CD14-positive monocyte (primary cell): ENCODE results near the gene ACRBP. TPM values are rescaled to one million over a fixed set of nuclear protein-coding genes. Genes with fewer than 3 reads are reported as not detected.

Experiments
- DNase-seq, 3 donors: peaks; one replicate each; pipeline ENCODE4 v3.0.0-alpha.2; 2011 to 2022
- H2AFZ ChIP-seq: 2 replicates; pipeline ENCODE4 v1.6.0; 2012; ENCODE audit warnings: mild to moderate bottlenecking, low read depth, low read length, inconsistent platforms; ENCODE audit not compliant: insufficient read depth, poor library complexity, severe bottlenecking
- H3K27ac ChIP-seq, 2 donors: 1 replicate in 1 of 2; 2 replicates in 1 of 2; pipeline ENCODE4 v1.5.1; 2012 to 2013; ENCODE audit warnings: low read length in 2 of 2, control low read depth in 1 of 2, inconsistent platforms in 1 of 2, low read depth in 1 of 2, mild to moderate bottlenecking in 1 of 2
- H3K27me3 ChIP-seq, 2 donors: one replicate each; pipeline versions ENCODE4 v1.6.0 to v1.6.1; 2011 to 2013; ENCODE audit warnings: low read length in 2 of 2; ENCODE audit not compliant: control insufficient read depth in 2 of 2, insufficient read depth in 2 of 2
- H3K36me3 ChIP-seq, 2 donors: replicated peaks in 1 of 2; 1 replicate in 1 of 2; 2 replicates in 1 of 2; pipeline versions ENCODE4 v1.5.1 to v1.6.1; 2012 to 2013; ENCODE audit warnings: low read length in 2 of 2, control low read depth in 1 of 2, inconsistent platforms in 1 of 2, mild to moderate bottlenecking in 1 of 2; ENCODE audit not compliant: insufficient read depth in 2 of 2, control insufficient read depth in 1 of 2
- H3K4me1 ChIP-seq, 2 donors: 1 replicate in 1 of 2; 2 replicates in 1 of 2; pipeline versions ENCODE4 v1.5.1 to v1.6.1; 2012 to 2013; ENCODE audit warnings: low read length in 2 of 2, control low read depth in 1 of 2, inconsistent platforms in 1 of 2, mild to moderate bottlenecking in 1 of 2, moderate library complexity in 1 of 2; ENCODE audit not compliant: insufficient read depth in 2 of 2, control insufficient read depth in 1 of 2
- H3K4me2 ChIP-seq: replicated peaks from 2 replicates; pipeline ENCODE3; 2012; ENCODE audit warnings: low read length, moderate library complexity, mild to moderate bottlenecking; ENCODE audit not compliant: poor library complexity, severe bottlenecking; ENCODE audit errors: extremely low read depth
- H3K4me3 ChIP-seq, 3 experiments: fragments of 200-600 bp in 1 of 3; sonication (generic) in 1 of 3; replicated peaks in 1 of 3; 1 replicate in 2 of 3; 2 replicates in 1 of 3; pipeline ENCODE4 v1.5.1; 2011 to 2013; ENCODE audit warnings: low read length in 3 of 3, mild to moderate bottlenecking in 3 of 3, control low read depth in 2 of 3, low read depth in 2 of 3, inconsistent platforms in 1 of 3, moderate library complexity in 1 of 3
- H3K79me2 ChIP-seq: 2 replicates; pipeline ENCODE4 v1.6.0; 2012; ENCODE audit warnings: mild to moderate bottlenecking, control low read depth, inconsistent platforms, low read length, moderate library complexity; ENCODE audit not compliant: insufficient read depth
- H3K9ac ChIP-seq: 2 replicates; pipeline ENCODE4 v1.6.0; 2017; ENCODE audit warnings: low read length, mild to moderate bottlenecking; ENCODE audit not compliant: insufficient read depth, poor library complexity, severe bottlenecking
- H3K9me3 ChIP-seq, 2 donors: replicated peaks in 1 of 2; 1 replicate in 1 of 2; 2 replicates in 1 of 2; pipeline versions ENCODE4 v1.5.1 to v1.6.1; 2012 to 2013; ENCODE audit warnings: low read length in 2 of 2, control low read depth in 1 of 2; ENCODE audit not compliant: control insufficient read depth in 1 of 2, insufficient read depth in 1 of 2
- H4K20me1 ChIP-seq: 2 replicates; pipeline ENCODE4 v1.6.0; 2012; ENCODE audit warnings: mild to moderate bottlenecking, low read length, control low read depth, moderate library complexity; ENCODE audit not compliant: insufficient read depth
- H3K27ac Mint-ChIP-seq, 7 donors: one replicate each; pipeline ENCODE4 v1.8.0; 2020; ENCODE audit warnings: mild to moderate bottlenecking in 7 of 7, mixed read lengths in 7 of 7, moderate library complexity in 6 of 7, inconsistent platforms in 2 of 7
- H3K27me3 Mint-ChIP-seq, 3 donors: one replicate each; pipeline ENCODE4 v1.8.0; 2021 to 2022; ENCODE audit warnings: low read depth in 3 of 3, mild to moderate bottlenecking in 3 of 3, mixed read lengths in 3 of 3, moderate library complexity in 3 of 3, inconsistent platforms in 1 of 3
- H3K36me3 Mint-ChIP-seq, 2 donors: one replicate each; pipeline ENCODE4 v1.8.0; 2020; ENCODE audit warnings: mixed read lengths in 2 of 2, inconsistent platforms in 1 of 2, mild to moderate bottlenecking in 1 of 2
- H3K4me1 Mint-ChIP-seq: one replicate; pipeline ENCODE4 v1.8.0; 2020; ENCODE audit warnings: mild to moderate bottlenecking, mixed read lengths
- H3K4me3 Mint-ChIP-seq, 2 donors: one replicate each; pipeline ENCODE4 v1.8.0; 2020; ENCODE audit warnings: mild to moderate bottlenecking in 2 of 2, mixed read lengths in 2 of 2, moderate library complexity in 1 of 2
- H3K9me3 Mint-ChIP-seq, 7 donors: one replicate each; pipeline ENCODE4 v1.8.0; 2020 to 2022; ENCODE audit warnings: mixed read lengths in 7 of 7, mild to moderate bottlenecking in 6 of 7, moderate library complexity in 6 of 7, inconsistent platforms in 2 of 7
- CTCF ChIP-seq: fragments of 200-600 bp; IDR thresholded peaks from one replicate; pipeline ENCODE4 v1.8.0; 2022; ENCODE audit warnings: antibody characterized with exemption, mild to moderate bottlenecking
- WGBS: methylation state at CpG from one replicate; pipeline ENCODE4 v1.1.5; 2013; ENCODE audit warnings: missing lambda C conversion rate; ENCODE audit not compliant: insufficient coverage; 5-methylcytosine and 5-hydroxymethylcytosine counted together
- intact Hi-C, 2 donors: fragments of 100-400 bp; cut with micrococcal nuclease; formaldehyde crosslinking; loops; one replicate each; pipeline versions ENCODE4 v1.15.0 to v1.15.1; 2023
- polyA plus RNA-seq, 3 donors: library from polyadenylated mRNA; depleted of rRNA in 1 of 3; unstranded in 2 of 3; stranded (reverse) in 1 of 3; fragments of 300-500 nt in 2 of 3; fragments of >200 nt in 1 of 3; fragmentation: Illumina TruSeq in 2 of 3; gene quantifications; 1 replicate in 2 of 3; 2 replicates in 1 of 3; pipeline ENCODE4 v1.2.3, GENCODE V29; 2012 to 2021

Gene ACRBP
- polyA plus RNA-seq, 3 donors: 10.2 to 28.3 (median 10.3) TPM

GRCh38 chr12:6688999-6689882 lies 42.0 kb upstream of the ACRBP start, which contains the start of gene ZNF384:
Gene ZNF384 (minus strand): TSS chr12:6689375. CDS start chr12:6679520, 9,855 bp downstream.
- Histone ChIP-seq H3K27me3 (no peaks in the 10 kb centered on the region), H4K20me1 (peaks cover 21% of the 10 kb centered on the region), H3K36me3 (peaks cover 6 to 18% of the 10 kb centered on the region in 2 donors), H2AFZ (peak within 1 kb of the TSS; percentile 80), H3K27ac (peak within 1 kb of the TSS; percentile 84 to 95), H3K4me3 (peak within 1 kb of the TSS; percentile 69 to 95 (median 82)), H3K9ac (peak within 1 kb of the TSS; percentile 95), H3K4me2 (peak within 1 kb of the TSS; percentile 83), H3K79me2 (peaks cover 66% of the 10 kb centered on the region), H3K9me3 (no peaks in the 10 kb centered on the region), H3K4me1 (peaks cover 36 to 41% of the 10 kb centered on the region in 2 donors)
- Mint-ChIP-seq H3K27me3 (peaks cover 3 to 6% (median 3%) of the 10 kb centered on the region in 3 donors), H3K4me3 (peak within 1 kb of the TSS; percentile 87 to 93), H3K27ac (peak within 1 kb of the TSS; percentile 93 to 98 (median 96)), H3K4me1 (peaks cover 62% of the 10 kb centered on the region), H3K36me3 (peaks cover 26 to 28% of the 10 kb centered on the region in 2 donors), H3K9me3 (no peaks in the 10 kb centered on the region)
- intact Hi-C loops: loop anchor here (1.0 to 10.0 kb wide), 3 partner anchors 26 to 124 kb away; partner anchors contain the start of genes ING4 (in 2 of the 2) and NOP2 (in 1 of the 2)
- WGBS: 0% methylated on average over 49 of the region's 72 CpGs
- no peak for TF ChIP-seq CTCF
- peak; percentile 99 to 100 (median 99) for DNase-seq

- H3K79me2 ChIP-seq: peaks cover 73% of the 10 kb centered on the region
Measured at GRCh38 chr12:6688543-6688998, 41.3 kb upstream of the ACRBP start.

More at GRCh38 chr12:6688543-6688998, 41.3 kb upstream of the ACRBP start:
- Mint-ChIP-seq H3K27me3 (peaks cover 1 to 3% (median 2%) of the 10 kb centered on the region in 3 donors), H3K36me3 (peaks cover 26 to 32% of the 10 kb centered on the region in 2 donors), H3K4me3 (peak overlapping the region; percentile 87 to 93), H3K4me1 (peaks cover 62% of the 10 kb centered on the region), H3K27ac (peak overlapping the region; percentile 93 to 98 (median 96)), H3K9me3 (no peaks in the 10 kb centered on the region)
- Histone ChIP-seq H3K27ac (peak overlapping the region; percentile 84 to 95), H3K36me3 (peaks cover 6 to 25% of the 10 kb centered on the region in 2 donors), H3K4me1 (peaks cover 36 to 41% of the 10 kb centered on the region in 2 donors), H2AFZ (peak overlapping the region; percentile 80), H3K27me3 (no peaks in the 10 kb centered on the region), H3K4me3 (peak overlapping the region; percentile 69 to 95 (median 82)), H3K9ac (peak overlapping the region; percentile 95), H3K4me2 (peak overlapping the region; percentile 83), H4K20me1 (peaks cover 28% of the 10 kb centered on the region), H3K9me3 (no peaks in the 10 kb centered on the region)
- DNase-seq: peak in 2 of 3 donors; percentile 16 to 43
- WGBS: 0% methylated on average over 6 of the region's 13 CpGs
- TF ChIP-seq CTCF: no peak
- intact Hi-C loops: loop anchor here in 1 of 2 donors (5.0 to 10.0 kb wide), 2 partner anchors 71 to 124 kb away; partner anchors contain the start of gene NOP2
